Sciatic nerve (tissue), 2 donors: ENCODE data around the gene LEMD2. TPM values are rescaled to one million over a fixed set of nuclear protein-coding genes. Genes with fewer than 3 reads are reported as not detected.
A peak's percentile ranks its signal among the peaks of the same experiment; 100 is the strongest.
"Not testable (repeated sequence)": the region's sequence is repeated elsewhere in the genome, so short reads cannot be mapped to it uniquely, and the experiment has no call there.

Source experiments
- ATAC-seq: fragments of 200-7000 bp; cut with Tn5 transposase; one replicate; pipeline ENCODE4 v1.9.1; 2020; ENCODE audit warnings: mild to moderate bottlenecking, moderate library complexity
- DNase-seq: peaks from one replicate; pipeline ENCODE4 v3.0.0-alpha.2; 2020; ENCODE audit warnings: low spot score
- intact Hi-C: fragments of 100-400 bp; cut with DNase I; formaldehyde crosslinking; loops from one replicate; pipeline ENCODE4 v1.14.2; 2022
- total RNA-seq: library from RNA; stranded (reverse); fragmentation: NEBNext Ultra II Directional; extraction: Animal tissue kit (Norgen Biotek cat#: 25700); gene quantifications from one replicate; pipeline ENCODE4 v1.2.1, GENCODE V29; 2021
- donor health status: DM: no; HTN: no; CAD: no.
- donor health status: DM: no; HTN: no; CAD: no.

Gene LEMD2
- total RNA-seq = 55.2 TPM

DNA sequence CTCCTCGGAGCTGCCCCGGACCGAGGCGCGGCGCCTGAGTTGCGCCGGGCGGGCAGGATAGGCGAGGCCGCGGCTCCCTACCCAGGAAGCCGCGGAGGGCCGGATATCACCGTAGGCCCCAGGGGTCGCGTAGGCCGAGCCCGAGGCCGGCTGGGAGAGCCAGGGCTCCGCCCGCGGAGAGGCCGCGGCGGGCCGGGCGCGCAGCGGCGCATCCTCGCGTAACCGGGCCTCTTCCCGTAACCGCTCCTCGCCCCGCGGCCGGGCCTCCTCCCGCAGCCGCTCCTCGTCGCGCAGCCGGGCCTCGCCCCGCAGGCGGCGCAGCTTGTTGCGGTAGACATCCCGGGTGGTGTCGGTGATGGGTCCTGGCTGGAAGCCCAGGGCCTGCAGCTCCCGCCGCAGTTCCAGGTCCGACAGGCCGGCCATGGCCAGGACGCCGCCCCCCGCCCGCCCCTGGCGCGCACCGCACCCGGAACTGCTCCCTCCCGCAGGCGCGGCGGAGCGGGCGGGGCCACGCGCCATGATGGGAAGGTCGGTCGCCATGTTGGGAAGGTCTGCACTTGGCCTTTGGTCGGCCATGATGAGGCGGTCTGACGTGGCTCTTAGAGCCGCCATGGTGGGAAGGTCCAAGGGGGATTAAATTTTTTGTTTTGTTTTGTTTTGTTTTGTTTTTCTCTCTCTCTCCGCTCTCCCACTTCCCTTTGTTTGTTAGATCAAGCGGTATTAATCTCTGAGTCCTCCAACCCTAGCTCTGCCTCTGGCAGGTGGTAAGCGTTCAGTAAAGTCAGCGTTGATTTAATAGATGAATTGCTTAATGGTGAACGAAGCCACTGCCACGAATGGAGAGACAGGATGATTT, at the start of gene LEMD2:
LEMD2 (minus strand) TSS at position 437 of the 856 bp plus-strand sequence; CDS start at position 423, 14 bp downstream.
- intact Hi-C loops = no loop called here
- ATAC-seq (peak; percentile 98), DNase-seq (peak; percentile 96)

DNA sequence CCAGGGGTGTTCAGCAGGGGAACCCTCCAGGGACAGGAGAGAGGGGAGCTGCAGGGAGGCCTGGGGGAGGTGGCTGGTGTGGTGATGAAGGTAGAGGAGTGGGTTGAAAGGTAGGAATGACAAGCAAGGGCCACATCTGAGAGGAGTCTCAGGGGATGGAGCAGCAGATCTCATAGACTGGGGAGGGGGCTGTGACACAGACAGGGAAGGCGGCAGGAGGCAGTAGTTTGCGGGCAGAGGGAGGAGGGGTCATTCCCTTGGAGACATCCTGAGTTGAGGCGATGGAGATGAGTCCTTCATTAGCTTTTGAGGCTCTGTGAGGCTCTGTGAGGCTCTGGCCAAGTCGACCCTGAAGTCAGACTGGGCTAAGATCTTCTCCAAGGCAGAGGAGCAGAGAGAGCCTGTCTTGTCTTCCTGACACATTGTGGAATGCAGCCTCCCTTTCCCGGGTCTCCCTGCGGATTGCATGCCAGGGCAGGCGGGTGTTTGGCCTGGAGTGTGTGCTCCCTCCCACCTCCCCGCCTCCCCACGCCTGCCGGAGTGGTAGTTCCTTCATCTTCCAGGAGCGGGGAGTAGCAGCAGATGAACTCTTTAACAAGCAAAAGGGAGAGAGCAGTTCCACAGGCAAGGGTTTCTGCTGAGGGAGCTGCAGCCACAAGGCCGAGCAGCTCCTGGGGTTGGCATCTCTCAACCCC, 49.2 kb upstream of the LEMD2 start:
- ATAC-seq (no peak), DNase-seq (no peak)
- intact Hi-C loops = no loop called here

DNA sequence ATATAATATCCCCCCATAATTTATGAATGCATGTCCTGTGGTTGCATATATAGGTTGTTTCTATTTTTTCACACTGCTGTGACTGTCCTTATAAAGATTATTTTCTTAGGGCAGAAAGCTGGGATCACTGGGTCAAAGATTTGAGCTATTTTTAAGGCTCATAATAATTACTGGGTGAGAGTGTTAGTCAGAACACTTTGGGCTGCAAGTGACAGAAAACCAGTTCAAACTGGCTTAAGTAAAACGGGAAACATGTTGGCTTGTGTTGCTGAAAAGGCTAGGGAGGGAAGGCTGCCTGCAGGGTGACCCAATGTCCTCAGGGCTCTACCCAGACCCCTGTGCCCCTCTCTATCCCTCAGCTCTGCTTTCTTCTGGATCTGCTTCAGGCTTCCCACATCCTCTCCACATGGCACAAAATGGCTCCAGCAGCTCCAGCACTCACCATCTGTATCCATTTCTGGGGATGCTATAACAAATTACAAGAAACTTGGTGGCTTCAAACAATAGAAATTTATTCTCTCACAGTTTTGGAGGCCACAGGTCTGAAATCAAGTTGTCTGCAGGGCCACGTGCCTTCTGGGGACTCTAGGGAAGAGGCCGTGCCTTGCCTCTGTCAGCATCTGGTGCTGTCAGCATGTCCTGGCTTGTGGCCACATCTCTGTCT, 48.0 kb upstream of the LEMD2 start:
- DNase-seq (no peak), ATAC-seq (no peak)
- intact Hi-C loops = no loop called here

DNA sequence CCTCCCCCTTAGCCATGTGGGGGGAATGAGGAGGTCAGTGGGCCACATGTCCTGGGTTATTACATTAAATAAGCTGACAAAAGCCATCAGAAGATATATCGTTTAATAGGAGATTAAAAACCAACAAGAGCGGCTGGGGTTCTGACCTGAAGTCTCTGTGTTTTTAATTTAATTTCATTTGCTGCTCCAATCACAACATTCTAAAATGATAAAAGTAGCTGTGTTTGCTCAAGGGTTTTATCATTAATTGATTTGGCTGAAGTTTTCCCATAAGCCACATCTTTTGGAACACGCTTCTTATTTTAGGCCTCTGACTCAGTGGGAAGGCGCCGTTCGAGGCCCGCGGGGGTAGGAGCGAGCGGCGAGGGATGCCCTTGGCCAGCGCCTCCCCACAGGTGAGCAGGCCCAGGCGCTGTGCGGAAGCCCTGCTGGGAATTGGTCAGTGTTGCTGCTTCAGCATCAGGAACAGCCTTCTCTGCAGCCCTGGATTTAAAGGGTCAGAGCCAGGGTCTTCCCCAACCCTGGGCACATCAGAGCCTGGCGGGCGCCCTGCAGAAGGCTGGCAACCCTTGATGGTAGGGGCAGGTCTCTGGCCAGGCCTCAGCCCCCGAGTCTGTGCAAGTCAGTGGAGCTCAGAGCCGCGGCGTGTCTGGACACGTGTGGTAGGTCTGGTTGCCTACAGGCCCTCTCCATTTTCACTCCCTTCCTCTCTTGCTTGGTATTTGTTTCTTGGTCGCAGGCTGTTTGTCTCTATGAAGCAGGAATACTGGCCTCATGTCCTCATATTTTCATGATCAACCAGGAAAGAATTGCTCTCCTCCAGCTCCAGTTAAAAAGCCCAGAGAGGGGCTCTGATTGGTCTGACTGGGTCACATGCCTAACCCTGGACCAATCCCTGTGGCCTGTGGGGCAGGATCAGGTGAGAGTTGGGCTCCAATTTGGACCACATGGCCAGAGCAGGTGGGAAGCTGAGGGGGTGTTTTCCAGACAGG, 45.8 kb upstream of the LEMD2 start:
- DNase-seq (no peak), ATAC-seq (no peak)
- intact Hi-C loops = no loop called here

DNA sequence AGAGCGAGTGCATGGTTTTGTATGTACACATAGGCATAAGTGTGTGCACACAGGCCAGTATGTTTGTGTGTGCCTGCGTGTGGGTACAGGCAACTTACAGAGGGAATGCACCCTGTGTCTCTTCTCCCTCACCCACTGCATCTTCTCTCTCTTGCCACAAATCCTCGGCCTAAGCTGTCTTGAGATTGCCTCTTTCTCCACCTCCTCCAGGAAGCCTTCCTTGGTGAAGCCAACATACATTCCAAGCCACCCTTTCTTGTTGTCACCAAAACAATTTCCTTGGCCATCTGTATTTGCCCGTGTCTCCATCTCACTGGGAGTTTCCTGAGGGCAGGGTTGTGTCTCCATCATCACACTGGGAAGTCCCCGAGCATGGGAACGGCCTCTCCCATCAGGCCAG, 44.7 kb upstream of the LEMD2 start:
- ATAC-seq (no peak), DNase-seq (no peak)
- intact Hi-C loops = no loop called here

DNA sequence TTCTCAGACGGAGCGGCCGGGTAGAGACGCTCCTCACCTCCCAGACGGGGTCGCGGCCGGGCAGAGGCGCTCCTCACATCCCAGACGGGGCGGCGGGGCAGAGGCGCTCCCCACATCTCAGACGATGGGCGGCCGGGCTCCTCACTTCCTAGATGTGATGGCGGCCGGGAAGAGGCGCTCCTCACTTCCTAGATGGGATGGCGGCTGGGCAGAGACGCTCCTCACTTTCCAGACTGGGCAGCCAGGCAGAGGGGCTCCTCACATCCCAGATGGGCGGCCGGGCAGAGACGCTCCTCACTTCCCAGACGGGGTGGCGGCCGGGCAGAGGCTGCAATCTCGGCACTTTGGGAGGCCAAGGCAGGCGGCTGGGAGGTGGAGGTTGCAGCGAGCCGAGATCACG, 43.9 kb upstream of the LEMD2 start:
- DNase-seq, ATAC-seq, intact Hi-C loops: not testable (repeated sequence)

DNA sequence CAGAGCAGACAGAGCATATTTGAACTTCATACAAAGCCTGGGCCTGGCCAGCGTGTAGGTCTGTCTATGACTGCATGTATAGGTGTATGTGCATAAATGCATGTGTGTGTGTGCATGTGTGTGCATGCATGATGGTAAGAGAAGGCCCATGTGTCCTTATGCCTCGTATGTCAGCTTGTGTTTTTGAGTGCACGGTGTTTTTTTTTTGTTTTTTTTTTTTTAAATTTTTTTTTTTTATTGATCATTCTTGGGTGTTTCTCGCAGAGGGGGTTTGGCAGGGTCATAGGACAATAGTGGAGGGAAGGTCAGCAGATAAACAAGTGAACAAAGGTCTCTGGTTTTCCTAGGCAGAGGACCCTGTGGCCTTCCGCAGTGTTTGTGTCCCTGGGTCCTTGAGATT, 42.8 kb upstream of the LEMD2 start:
- intact Hi-C loops, ATAC-seq, DNase-seq: not testable (repeated sequence)

DNA sequence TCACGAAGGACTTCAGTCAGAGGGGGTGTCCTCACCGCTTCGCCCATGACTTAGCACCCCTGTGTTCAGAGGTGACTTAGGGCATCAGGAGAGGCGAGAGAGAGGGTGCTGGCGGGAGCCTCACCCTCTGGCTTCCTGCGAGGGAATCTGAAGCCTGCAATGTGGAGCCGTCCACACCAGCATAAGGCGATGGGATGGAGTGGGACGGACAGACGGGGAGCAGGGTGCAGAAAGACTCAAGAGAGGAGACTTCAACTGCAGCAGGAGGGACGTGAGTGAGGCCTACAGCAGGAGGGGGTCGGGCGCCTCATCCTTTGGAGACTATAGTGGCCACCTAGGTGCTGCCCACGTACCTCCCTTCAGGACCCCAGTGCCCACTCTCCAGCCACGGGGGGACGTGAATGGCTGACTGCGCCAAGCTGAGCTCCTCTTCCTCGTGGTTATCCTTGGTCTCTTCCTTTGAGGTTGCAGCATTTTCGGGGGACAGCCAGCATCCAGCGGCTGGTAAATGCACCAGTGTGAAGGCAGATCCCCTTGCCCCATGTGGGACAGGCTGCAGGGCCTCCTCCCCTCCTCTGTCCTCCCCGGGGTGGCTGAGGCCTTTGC, 41.8 kb upstream of the LEMD2 start:
- intact Hi-C loops = no loop called here
- no peak for DNase-seq
- ATAC-seq = no peak

DNA sequence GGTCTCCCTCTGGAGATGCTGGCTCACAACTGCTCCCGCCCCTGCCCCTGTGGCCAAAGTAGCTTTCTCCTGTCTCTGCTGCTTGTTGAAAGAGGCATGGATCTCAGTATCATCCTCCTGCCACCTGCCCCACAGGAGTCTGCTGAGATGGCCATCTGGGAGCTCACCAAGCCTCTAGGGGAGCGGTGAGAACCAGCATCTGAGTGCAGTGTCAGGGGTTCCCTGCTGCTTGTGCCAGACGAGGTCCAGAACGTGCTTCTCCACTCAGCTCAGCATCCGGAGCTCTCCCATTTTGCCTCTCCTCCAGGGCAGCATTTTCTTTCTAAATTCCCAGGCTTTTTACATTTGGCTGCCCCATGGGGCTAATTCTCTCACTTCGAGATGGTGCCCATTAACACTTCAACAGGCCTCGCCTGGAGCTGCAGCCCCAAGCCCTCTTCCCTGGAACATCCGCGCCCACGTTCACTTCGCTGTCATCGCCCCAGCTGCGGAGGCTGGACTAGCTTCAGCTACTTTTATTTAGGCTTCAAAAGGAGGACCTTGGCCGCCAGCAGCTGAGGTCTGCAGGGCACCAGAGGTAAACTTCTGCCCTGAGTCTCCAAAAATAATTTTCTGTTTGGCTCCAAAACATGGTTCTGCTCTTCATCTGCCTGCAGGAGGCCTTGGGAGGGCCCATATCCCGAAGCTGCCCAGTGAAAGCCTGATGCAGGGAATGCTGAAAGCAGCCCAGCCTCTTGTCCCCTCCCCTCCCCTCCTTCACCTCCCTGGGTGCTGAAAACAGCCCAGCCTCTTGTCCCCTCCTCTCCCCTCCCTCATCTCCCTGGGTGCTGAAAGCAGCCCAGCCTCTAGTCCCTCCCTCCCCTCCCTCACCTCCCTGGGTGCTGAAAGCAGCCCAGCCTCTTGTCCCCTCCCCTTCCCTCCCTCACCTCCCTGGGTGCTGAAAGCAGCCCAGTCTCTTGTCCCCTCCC, 40.1 kb upstream of the LEMD2 start:
- ATAC-seq = no peak
- intact Hi-C loops = no loop called here
- no peak for DNase-seq

DNA sequence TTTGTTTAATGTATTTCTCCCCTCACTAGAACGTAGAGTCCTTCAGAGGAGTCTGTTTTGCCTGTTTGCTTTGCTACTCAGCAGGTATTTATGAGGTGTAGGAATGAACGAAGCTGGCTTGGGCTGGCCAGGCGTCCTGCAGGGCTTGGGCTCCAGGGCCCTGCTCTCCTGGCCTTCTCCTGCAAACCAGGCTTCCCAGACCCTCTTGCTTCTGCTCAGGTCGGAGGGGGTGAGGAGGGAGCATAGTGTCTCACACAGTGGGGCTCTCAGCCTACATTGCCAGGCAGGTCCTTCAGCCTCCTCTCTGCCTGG, 39.5 kb upstream of the LEMD2 start:
- no peak for ATAC-seq
- intact Hi-C loops = no loop called here
- DNase-seq = no peak

DNA sequence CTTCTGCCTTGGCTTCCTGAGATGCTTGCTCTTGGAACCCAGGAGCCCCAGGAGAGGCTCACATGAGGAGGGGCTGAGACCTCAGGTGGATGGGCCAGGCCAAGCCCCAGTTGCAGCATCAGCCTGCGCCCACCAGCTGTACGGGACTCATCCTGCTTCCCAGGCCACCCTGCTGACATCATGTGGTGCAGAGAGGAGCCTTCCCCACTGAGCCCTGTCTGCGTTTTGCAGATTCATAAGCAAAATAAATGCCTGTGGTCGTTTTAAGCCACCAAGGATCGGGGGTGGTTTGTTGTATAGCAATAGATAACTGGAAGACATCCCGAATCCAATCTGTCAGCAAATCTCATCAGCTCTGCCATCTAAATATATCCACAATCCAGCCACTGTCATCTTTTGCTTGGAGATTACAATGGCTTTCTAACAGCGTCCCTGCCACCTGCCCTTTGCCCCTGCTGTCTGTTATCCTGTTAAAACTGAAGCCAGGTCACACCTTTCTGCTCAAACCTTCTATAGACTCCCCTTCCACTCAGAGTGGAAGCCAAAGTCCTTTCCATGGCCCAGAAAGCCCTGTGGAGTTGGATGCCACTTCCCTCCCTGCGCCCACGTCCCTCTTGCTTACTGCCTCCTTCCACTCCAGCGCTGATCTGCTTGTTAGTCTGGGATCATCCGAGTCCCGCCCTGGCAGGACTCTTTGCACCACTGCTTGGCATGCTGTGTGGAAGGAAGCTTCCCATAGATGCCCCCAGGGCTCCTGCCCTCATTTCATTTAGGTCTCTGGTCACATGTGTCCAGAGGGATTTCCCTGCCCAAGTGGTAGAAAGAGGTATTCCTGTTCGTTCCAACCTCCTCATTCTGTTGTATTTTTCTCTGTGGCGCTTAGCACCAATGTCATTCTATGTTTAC, 38.9 kb upstream of the LEMD2 start:
- ATAC-seq (no peak), DNase-seq (no peak)
- intact Hi-C loops = no loop called here

DNA sequence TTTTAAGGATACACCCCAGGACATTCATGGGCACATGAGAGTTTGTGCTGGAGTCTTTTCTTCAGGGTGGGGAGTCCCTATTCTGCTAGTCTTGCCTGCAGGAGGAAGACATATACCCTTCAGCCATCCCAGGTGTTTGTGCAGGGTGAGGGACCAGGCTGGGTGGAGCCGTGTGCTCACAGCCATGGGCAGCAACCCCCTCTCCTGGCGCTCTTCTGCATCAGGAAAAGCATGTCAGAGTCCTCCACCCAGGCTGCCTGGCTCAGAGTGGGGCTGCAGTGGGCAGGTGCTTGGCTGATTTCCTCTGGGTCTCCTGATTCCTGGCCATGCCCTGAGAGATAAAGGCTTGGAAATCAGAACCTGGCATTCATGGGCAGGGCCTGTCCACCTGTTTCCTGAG, 37.6 kb upstream of the LEMD2 start:
- ATAC-seq = no peak
- DNase-seq = no peak
- intact Hi-C loops = no loop called here

DNA sequence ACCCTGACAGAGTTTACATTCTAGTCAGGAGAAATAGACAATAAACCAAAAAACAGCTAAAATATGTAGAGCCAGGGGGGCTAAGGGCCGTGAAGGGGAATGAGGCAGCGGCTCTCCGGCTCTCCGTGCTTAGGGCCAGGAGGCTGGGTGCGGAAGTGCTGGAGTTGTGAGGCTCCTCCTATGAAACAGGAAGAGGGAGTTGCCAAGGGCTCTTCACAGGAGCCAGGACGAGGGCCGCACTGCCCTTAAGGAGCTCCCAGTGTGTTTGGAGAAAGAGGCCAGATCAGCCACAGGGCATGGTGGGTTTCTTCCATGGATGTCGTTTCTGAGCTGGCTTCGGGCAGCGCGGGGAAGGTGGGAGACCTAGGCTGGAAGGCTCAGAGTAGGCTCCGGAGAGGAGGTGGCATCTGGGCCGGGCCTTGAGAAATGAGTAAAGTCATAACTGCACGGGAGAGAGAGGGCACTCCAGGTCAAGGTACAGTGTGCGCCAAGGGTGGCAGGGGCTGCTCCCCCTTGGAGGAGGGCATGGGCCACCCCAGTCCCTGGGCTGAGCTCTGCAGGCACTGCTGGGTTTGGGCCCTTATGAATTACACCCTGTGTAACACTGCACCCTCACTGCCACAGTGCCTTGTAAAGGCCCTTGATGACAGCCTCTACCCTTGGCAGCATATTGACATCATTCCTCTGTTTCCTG, 35.7 kb upstream of the LEMD2 start:
- ATAC-seq (no peak), DNase-seq (no peak)
- intact Hi-C loops = no loop called here

DNA sequence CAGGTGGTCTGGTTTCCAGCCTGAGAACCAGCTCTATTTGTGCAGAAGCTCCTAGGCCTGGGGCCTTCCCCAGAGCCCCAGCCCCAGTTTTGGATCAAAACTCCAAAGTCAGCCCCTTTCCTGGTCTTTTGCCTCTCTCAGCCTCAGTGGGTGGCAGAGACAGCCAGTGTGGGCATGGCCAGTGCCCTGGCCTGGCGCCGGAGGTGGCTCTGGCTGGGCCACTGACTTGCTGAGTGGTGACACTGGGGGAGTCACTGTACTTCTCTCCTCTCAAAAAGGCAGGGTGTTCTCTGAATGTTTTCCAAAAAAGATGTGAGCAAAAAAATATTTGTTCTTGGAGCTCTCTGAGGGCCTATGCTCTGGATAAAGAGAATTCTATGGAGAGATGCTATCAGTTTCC, 34.9 kb upstream of the LEMD2 start:
- ATAC-seq (no peak), DNase-seq (no peak)
- intact Hi-C loops = no loop called here

DNA sequence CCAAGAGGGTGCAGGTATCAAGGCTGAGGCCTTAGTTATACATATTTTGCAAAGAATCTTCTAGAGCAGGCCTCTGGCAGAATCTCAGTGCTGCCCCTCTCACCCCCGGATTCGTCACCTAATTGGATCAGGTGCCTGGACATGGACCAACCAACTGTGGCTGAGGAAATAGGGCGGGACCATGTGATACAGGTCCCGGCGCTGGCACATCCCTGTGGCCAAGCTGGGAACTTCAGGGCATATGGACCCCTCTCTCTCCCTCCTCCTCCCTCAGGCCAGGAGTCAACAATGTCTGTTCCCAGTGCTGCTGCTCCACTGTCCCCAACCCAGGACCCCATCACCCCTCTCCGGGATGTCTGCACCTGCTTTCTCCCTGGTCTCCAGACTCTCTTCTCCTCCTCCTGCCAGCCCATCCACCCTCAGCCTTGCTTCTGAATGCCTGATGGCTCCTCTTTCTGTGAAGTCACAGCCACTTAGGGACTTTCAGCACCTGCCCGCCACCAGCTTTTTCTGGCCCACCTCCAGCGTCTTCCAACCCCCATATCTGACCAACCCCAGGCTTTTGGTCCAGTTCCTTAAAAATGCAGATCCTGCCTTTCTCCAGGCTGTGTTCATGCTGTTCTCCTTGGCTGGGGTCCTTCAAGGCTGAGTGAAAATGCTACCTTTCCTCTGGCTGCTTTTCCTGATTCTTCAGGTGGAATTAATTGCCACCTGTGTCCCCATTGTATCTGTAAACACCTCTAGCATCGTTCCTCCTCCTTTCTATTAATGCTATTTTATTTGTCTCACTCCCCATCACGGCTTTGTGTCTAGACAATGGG, 33.9 kb upstream of the LEMD2 start:
- intact Hi-C loops = no loop called here
- DNase-seq = no peak
- ATAC-seq = no peak
